ENCODE measurements around the gene HOXD9.

GRCh38 chr2:176095421-176095820 is 27.1 kb upstream of the HOXD9 start:
- TF ChIP-seq POLR2A (IDR thresholded peaks at IDR 0.05; ENCODE audit: low read depth, low read length) (no peak), SPI1 (IDR thresholded peaks at IDR 0.05; ENCODE audit: low read depth, low read length) (no peak)
